GM19455 (cell line): ENCODE measurements around the gene LITAFD.
A peak's percentile ranks its signal among the peaks of the same experiment; 100 is the strongest.
"Not testable (repeated sequence)": the region's sequence is repeated elsewhere in the genome, so short reads cannot be mapped to it uniquely, and the experiment has no call there.

Source experiments
- ATAC-seq: cut with Tn5 transposase; IDR thresholded peaks from one replicate; pipeline ENCODE4 v1.9.1; 2021; ENCODE audit not compliant: unreplicated experiment

Gene LITAFD

GRCh38 chr16:8872071-8872470 lies 10.1 kb upstream of the LITAFD start:
- no peak for ATAC-seq

GRCh38 chr16:8872967-8873865 lies 8.9 kb upstream of the LITAFD start:
- no peak for ATAC-seq

- not testable (repeated sequence) for ATAC-seq
Observed at GRCh38 chr16:8873866-8874195, 8.3 kb upstream of the LITAFD start.

GRCh38 chr16:8874388-8874787 lies 7.8 kb upstream of the LITAFD start:
- no peak for ATAC-seq

- ATAC-seq: not testable (repeated sequence)
Observed at GRCh38 chr16:8875317-8875716, 6.8 kb upstream of the LITAFD start.

GRCh38 chr16:8877894-8878522 lies 4.1 kb upstream of the LITAFD start:
- ATAC-seq: no peak

GRCh38 chr16:8878523-8878911 lies 3.6 kb upstream of the LITAFD start:
- ATAC-seq: no peak

- no peak for ATAC-seq
Observed at GRCh38 chr16:8880839-8881510, 1.2 kb upstream of the LITAFD start.

GRCh38 chr16:8882725-8883377 lies 700 bp downstream of the LITAFD start:
- no peak for ATAC-seq

- no peak for ATAC-seq
Observed at GRCh38 chr16:8885674-8886592, 3.8 kb downstream of the LITAFD start.

GRCh38 chr16:8886593-8887430 lies 4.7 kb downstream of the LITAFD start:
- no peak for ATAC-seq

GRCh38 chr16:8887431-8887765 lies 5.2 kb downstream of the LITAFD start:
- ATAC-seq: no peak

GRCh38 chr16:8887952-8888560 lies 5.9 kb downstream of the LITAFD start:
- no peak for ATAC-seq

- no peak for ATAC-seq
Observed at GRCh38 chr16:8888951-8889892, 7.1 kb downstream of the LITAFD start.

GRCh38 chr16:8889893-8890548 lies 7.9 kb downstream of the LITAFD start:
- no peak for ATAC-seq

- ATAC-seq: no peak
Observed at GRCh38 chr16:8890549-8890921, 8.4 kb downstream of the LITAFD start.

GRCh38 chr16:8892101-8892575 lies 10.0 kb downstream of the LITAFD start:
- peak; percentile 29 for ATAC-seq

GRCh38 chr16:8893426-8893825 lies 11.3 kb downstream of the LITAFD start:
- no peak for ATAC-seq
